Activated CD8-positive, alpha-beta memory T cell treated with anti-CD3 and anti-CD28 coated beads, Interleukin-2, amount 50 U/mL, for 24 hours (primary cell): ENCODE data around the gene SERPINA9.
"Not testable (repeated sequence)": the region's sequence is repeated elsewhere in the genome, so short reads cannot be mapped to it uniquely, and the experiment has no call there.

Experiments
- DNase-seq: peaks from one replicate; pipeline ENCODE4 v3.0.0-alpha.2; 2020; ENCODE audit errors: extremely low read depth

SERPINA9 gene, protein sequence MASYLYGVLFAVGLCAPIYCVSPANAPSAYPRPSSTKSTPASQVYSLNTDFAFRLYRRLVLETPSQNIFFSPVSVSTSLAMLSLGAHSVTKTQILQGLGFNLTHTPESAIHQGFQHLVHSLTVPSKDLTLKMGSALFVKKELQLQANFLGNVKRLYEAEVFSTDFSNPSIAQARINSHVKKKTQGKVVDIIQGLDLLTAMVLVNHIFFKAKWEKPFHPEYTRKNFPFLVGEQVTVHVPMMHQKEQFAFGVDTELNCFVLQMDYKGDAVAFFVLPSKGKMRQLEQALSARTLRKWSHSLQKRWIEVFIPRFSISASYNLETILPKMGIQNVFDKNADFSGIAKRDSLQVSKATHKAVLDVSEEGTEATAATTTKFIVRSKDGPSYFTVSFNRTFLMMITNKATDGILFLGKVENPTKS

DNA sequence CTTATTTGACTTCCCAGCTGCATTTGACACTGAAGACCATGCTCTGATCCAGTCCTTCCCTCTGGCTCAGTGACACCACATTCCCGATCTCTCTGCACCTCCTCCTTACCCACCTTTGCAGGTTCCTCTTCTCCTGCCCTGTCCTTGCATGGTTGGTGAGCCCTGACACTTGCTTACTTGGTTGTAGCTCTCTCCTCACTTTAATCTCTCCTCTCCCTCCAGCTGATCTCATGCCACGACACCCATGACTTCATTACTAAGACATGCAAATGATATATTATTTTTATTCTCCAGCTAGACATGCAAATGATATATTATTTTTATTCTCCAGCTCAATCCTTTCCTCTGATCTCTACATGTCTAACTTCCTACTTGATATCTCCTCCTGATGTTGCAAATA, at the start of gene SERPINA9:
SERPINA9 (minus strand) TSS at position 175 of the 400 bp plus-strand sequence. CDS start 6,357 bp downstream, outside the sequence.
- DNase-seq: no peak

GRCh38 chr14:94524093-94524492, 48.1 kb upstream of the SERPINA9 start:
- no peak for DNase-seq

- no peak for DNase-seq
Observed at GRCh38 chr14:94523265-94523664, 47.3 kb upstream of the SERPINA9 start.

- DNase-seq: no peak
Observed at GRCh38 chr14:94522115-94522724, 46.2 kb upstream of the SERPINA9 start.

- no peak for DNase-seq
Observed at GRCh38 chr14:94521375-94522114, 45.5 kb upstream of the SERPINA9 start.

DNA sequence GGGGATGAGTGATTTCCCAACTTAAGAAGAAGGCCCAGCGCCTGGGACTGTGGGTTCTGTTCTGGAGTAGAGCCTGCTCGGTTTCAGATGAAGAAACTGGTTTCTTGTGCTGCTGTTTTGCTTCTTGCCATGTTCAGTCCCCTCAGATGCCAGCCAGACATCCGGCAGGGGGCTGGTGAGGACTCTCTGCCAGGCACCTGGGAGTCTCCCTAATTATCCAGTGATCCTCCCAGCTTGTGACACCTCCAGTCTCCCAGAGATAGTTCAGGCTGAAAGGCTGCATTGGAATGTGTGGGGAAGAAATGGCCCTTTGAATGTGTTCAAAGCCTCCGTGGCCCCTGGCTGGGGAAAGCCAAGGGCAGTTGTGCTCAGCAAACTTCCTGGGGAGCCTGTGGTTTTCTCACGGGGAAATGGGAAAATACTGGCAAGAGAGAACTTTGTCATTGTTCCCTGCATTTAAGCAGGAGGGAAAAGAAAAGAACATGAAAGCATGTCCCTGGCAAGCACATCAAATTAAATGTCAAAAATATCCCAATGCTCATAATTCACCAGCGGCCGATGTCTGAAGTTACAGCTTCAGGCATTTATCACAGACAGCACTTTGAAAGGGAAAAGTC, 41.8 kb upstream of the SERPINA9 start:
- no peak for DNase-seq

DNA sequence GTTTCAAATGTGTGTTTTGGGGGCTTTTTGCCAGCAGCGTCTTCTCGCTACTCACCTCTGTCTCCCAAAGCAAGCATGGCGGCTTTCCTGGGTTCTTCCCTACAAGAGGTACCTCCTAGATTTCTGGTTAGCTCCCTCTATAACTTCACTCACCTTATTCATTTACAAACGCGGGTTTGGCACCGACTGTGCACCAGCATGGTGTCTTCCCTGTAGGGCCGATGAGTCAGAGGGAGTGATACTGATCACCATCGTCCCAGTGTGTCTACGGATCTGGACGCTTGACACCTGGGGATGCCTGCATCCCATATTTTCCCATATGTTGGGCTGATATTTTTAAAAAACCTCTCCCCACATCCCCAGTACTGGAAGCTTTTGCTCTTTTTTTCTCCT, 41.2 kb upstream of the SERPINA9 start:
- DNase-seq: no peak

DNA sequence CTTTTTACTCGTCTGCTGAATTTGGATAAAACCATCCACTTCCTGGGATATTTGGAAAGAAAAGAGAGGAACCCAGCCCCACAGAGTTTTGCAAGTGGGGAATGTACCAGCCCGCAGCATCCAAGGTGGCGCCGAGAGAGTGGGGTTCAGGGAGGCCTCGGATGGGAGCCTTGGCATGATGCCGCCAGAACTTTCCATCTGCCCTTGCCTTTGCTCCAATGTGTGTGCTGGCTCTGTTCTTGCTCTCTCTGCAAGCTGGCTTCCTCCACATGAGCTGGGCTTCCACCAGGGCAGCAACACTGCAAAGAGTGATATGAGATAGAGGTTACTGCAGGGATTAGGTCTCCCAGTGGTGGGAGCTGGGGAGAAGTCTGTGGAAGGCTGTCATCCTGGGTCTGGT, 39.9 kb upstream of the SERPINA9 start:
- DNase-seq: no peak

GRCh38 chr14:94515426-94515825, 39.4 kb upstream of the SERPINA9 start:
- DNase-seq: no peak

DNA sequence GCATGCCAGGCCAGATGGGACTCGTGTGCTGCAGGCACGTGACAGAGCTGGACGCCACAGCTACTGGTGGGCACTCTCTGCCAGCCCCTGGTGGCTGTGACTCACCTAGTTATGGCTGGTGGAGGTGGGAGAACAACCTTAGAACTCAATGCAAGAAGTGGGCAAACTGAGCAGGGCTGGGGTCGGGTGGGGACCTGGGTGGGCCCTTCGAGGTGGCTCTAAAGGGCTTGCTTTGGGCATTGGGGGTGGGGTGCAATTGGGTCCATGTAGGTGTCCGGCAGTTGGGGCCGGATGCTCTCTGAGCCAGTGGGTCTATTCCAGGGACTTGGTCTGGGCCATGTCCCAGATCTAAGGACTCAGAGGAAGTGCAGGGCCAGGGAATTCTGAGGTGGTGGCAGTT, 38.4 kb upstream of the SERPINA9 start:
- DNase-seq: no peak

DNA sequence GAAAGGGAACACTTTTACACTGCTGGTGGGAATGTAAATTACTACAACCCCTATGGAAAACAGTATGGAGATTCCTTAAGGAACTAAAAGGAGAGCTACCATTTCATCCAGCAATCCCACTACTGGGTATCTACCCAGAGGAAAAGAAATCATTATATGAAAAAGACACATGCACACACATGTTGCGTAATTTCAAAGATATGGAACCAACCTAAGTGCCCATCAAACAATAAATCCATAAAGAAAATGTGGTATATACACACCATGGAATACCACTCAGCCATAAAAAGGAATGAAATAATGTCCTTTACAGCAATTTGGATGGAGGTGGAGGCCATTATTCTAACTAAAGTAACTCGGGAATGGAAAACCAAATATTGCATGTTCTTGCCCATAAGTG, 34.5 kb upstream of the SERPINA9 start:
- DNase-seq: not testable (repeated sequence)

- no peak for DNase-seq
Observed at GRCh38 chr14:94509356-94509755, 33.4 kb upstream of the SERPINA9 start, which contains the start of gene SERPINA12. Gene SERPINA12 (minus strand): TSS chr14:94509469. CDS start chr14:94498397, 11,072 bp downstream.

DNA sequence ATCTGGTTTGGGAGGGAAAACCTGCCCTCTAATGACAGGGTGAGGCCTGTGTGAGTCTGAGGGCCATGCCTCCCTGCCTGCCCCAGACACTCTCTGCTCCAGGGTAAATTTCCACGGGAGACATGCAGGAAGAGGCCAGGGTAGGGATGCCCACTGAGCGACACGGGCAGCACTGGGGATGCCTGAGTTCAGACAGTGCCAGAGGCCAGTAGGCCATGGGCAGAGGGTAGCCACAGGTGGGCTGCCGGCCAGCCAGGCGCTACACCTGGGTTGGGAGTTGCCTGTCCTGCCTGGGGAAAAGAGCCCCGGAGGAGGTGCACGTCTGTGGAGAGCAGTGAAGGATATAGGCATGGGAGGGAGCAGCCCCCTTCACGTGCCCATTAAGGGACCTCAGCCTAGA, 29.6 kb upstream of the SERPINA9 start:
- DNase-seq: no peak

DNA sequence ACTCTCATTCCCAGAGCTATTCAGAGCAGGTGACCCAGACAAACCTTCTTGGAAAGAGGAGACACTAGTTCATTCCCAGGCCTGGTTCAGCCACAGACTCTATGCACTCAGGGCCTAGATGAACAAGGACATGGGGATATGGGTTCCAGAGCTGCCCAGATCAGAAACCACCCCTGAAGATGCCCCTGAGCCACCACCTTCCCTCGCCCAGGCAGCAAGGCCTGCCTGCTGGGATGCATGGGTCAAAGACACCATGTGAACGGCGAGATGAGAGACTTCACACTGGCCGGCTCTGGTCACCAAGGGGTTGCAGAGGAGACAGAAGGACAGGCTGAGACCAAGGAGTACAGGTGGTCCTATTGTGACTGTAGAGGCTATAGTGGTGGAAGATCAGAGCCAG, 29.2 kb upstream of the SERPINA9 start:
- no peak for DNase-seq

- no peak for DNase-seq
Observed at GRCh38 chr14:94501588-94502516, 25.9 kb upstream of the SERPINA9 start.

GRCh38 chr14:94500264-94500663, 24.3 kb upstream of the SERPINA9 start:
- no peak for DNase-seq

DNA sequence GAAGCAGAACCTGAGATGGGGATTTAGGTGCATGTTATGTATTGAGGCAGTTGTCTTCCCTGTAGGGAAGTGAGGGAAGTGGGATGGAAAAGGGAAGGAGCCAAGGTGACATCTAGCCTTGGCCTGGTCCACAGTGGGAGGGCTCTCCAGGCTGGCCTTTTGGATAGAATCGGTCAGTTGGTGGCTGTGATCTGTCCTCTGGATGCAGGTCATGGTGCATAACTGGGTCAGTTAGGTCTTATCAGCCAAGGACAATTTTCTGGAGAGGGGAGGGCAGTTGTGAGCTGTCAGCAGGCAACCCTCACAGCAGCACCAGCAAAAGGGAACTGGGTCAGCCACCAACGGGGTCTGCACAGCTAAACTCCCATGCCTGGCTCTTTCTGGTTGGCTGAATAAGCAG, 23.7 kb upstream of the SERPINA9 start:
- DNase-seq: no peak

- DNase-seq: no peak
Observed at GRCh38 chr14:94498215-94498614, 22.2 kb upstream of the SERPINA9 start.

GRCh38 chr14:94494085-94494484, 18.1 kb upstream of the SERPINA9 start:
- no peak for DNase-seq

GRCh38 chr14:94491511-94491910, 15.5 kb upstream of the SERPINA9 start:
- DNase-seq: no peak

GRCh38 chr14:94489336-94489735, 13.3 kb upstream of the SERPINA9 start:
- DNase-seq: no peak
